ENCODE data around the gene H19. TPM values are rescaled to one million over a fixed set of nuclear protein-coding genes. Genes with fewer than 3 reads are reported as not detected.

The H19 gene
- total RNA-seq, 1 donor from 2014 or later, result 0.52 TPM

GRCh38 chr11:1968454-1969002, 29.1 kb downstream of the H19 start:
- no peak overlapping the region for H3K27ac Mint-ChIP-seq (ENCODE audit: unreplicated experiment)
- H3K4me3 Mint-ChIP-seq (ENCODE audit: unreplicated experiment), result no peak overlapping the region
- no peaks in the 10 kb centered on the region for H3K79me2 ChIP-seq (ENCODE audit: insufficient read depth, low read length)
- no peaks in the 10 kb centered on the region for H3K36me3 Mint-ChIP-seq (ENCODE audit: low read depth, unreplicated experiment)
- no peak overlapping the region for H2AFZ ChIP-seq (ENCODE audit: low read depth, low read length)
- no peak overlapping the region for H3K9ac ChIP-seq (ENCODE audit: low read length)
- FAIRE-seq (no peak), DNase-seq (ENCODE audit: low read depth) (no peak)
- no peaks in the 10 kb centered on the region for H3K27me3 Mint-ChIP-seq (ENCODE audit: low read depth, unreplicated experiment)
- no peak overlapping the region for H3K27ac ChIP-seq (ENCODE audit: low read depth, low read length)
- H3K4me1 Mint-ChIP-seq (ENCODE audit: low read depth, unreplicated experiment), result no peaks in the 10 kb centered on the region
- no peak overlapping the region for H3K4me2 ChIP-seq (ENCODE audit: low read length)
- no peaks in the 10 kb centered on the region for H4K20me1 ChIP-seq (ENCODE audit: insufficient read depth, low read length)
- no peaks in the 10 kb centered on the region for H3K4me1 ChIP-seq (ENCODE audit: insufficient read depth, low read length)
- no peak for TF ChIP-seq CTCF (IDR thresholded peaks at IDR 0.05; ENCODE audit: insufficient read depth, low read depth, low read length)
- TF ChIP-seq EZH2 (IDR thresholded peaks at IDR 0.05; ENCODE audit: insufficient read depth, low read length), result no peak
- H3K36me3 ChIP-seq (ENCODE audit: insufficient read depth, low read length), result no peaks in the 10 kb centered on the region
- no peak overlapping the region for H3K4me3 ChIP-seq (ENCODE audit: insufficient read depth, low read depth, low read length)
- H3K27me3 ChIP-seq (ENCODE audit: insufficient read depth, low read length), result no peaks in the 10 kb centered on the region
- no peaks in the 10 kb centered on the region for H3K9me3 ChIP-seq (ENCODE audit: insufficient read depth, low read depth, low read length)
- H3K9me3 Mint-ChIP-seq (ENCODE audit: unreplicated experiment), result no peaks in the 10 kb centered on the region

- H3K9me3 ChIP-seq (ENCODE audit: insufficient read depth, low read depth, low read length), result no peaks in the 10 kb centered on the region
- H3K9ac ChIP-seq (ENCODE audit: low read length), result no peak overlapping the region
- H3K4me1 Mint-ChIP-seq (ENCODE audit: low read depth, unreplicated experiment), result no peaks in the 10 kb centered on the region
- H3K9me3 Mint-ChIP-seq (ENCODE audit: unreplicated experiment), result no peaks in the 10 kb centered on the region
- no peaks in the 10 kb centered on the region for H3K79me2 ChIP-seq (ENCODE audit: insufficient read depth, low read length)
- H3K27ac Mint-ChIP-seq (ENCODE audit: unreplicated experiment), result no peak overlapping the region
- H3K27me3 ChIP-seq (ENCODE audit: insufficient read depth, low read length), result no peaks in the 10 kb centered on the region
- no peaks in the 10 kb centered on the region for H3K27me3 Mint-ChIP-seq (ENCODE audit: low read depth, unreplicated experiment)
- no peaks in the 10 kb centered on the region for H3K36me3 ChIP-seq (ENCODE audit: insufficient read depth, low read length)
- FAIRE-seq (no peak), DNase-seq (ENCODE audit: low read depth) (no peak)
- no peak overlapping the region for H3K4me3 ChIP-seq (ENCODE audit: insufficient read depth, low read depth, low read length)
- no peaks in the 10 kb centered on the region for H3K36me3 Mint-ChIP-seq (ENCODE audit: low read depth, unreplicated experiment)
- H2AFZ ChIP-seq (ENCODE audit: low read depth, low read length), result no peak overlapping the region
- no peak overlapping the region for H3K4me2 ChIP-seq (ENCODE audit: low read length)
- no peak overlapping the region for H3K27ac ChIP-seq (ENCODE audit: low read depth, low read length)
- H3K4me1 ChIP-seq (ENCODE audit: insufficient read depth, low read length), result no peaks in the 10 kb centered on the region
- TF ChIP-seq CTCF (IDR thresholded peaks at IDR 0.05; ENCODE audit: insufficient read depth, low read depth, low read length) (no peak), EZH2 (IDR thresholded peaks at IDR 0.05; ENCODE audit: insufficient read depth, low read length) (no peak)
- no peaks in the 10 kb centered on the region for H4K20me1 ChIP-seq (ENCODE audit: insufficient read depth, low read length)
- no peak overlapping the region for H3K4me3 Mint-ChIP-seq (ENCODE audit: unreplicated experiment)
Measured at GRCh38 chr11:1967641-1968225, 29.9 kb downstream of the H19 start.

GRCh38 chr11:1966531-1966930, 31.1 kb downstream of the H19 start:
- H3K4me1 Mint-ChIP-seq (ENCODE audit: low read depth, unreplicated experiment), result no peaks in the 10 kb centered on the region
- H3K27me3 Mint-ChIP-seq (ENCODE audit: low read depth, unreplicated experiment), result no peaks in the 10 kb centered on the region
- Histone ChIP-seq H3K4me3 (ENCODE audit: insufficient read depth, low read depth, low read length) (no peak overlapping the region), H3K9me3 (ENCODE audit: insufficient read depth, low read depth, low read length) (no peaks in the 10 kb centered on the region), H3K36me3 (ENCODE audit: insufficient read depth, low read length) (no peaks in the 10 kb centered on the region), H4K20me1 (ENCODE audit: insufficient read depth, low read length) (no peaks in the 10 kb centered on the region), H3K4me1 (ENCODE audit: insufficient read depth, low read length) (no peaks in the 10 kb centered on the region), H3K9ac (ENCODE audit: low read length) (no peak overlapping the region), H3K79me2 (ENCODE audit: insufficient read depth, low read length) (no peaks in the 10 kb centered on the region), H3K4me2 (ENCODE audit: low read length) (no peak overlapping the region), H3K27me3 (ENCODE audit: insufficient read depth, low read length) (no peaks in the 10 kb centered on the region), H2AFZ (ENCODE audit: low read depth, low read length) (no peak overlapping the region), H3K27ac (ENCODE audit: low read depth, low read length) (no peak overlapping the region)
- H3K9me3 Mint-ChIP-seq (ENCODE audit: unreplicated experiment), result no peaks in the 10 kb centered on the region
- DNase-seq (ENCODE audit: low read depth) (no peak), FAIRE-seq (no peak)
- H3K27ac Mint-ChIP-seq (ENCODE audit: unreplicated experiment), result no peak overlapping the region
- H3K36me3 Mint-ChIP-seq (ENCODE audit: low read depth, unreplicated experiment), result no peaks in the 10 kb centered on the region
- H3K4me3 Mint-ChIP-seq (ENCODE audit: unreplicated experiment), result no peak overlapping the region
- TF ChIP-seq EZH2 (IDR thresholded peaks at IDR 0.05; ENCODE audit: insufficient read depth, low read length) (no peak), CTCF (IDR thresholded peaks at IDR 0.05; ENCODE audit: insufficient read depth, low read depth, low read length) (no peak)
